AG04450 (cell line): Measurements from ENCODE around the gene ITGA11. TPM values are rescaled to one million over a fixed set of nuclear protein-coding genes. Genes with fewer than 3 reads are reported as not detected.

Source experiments
- CTCF ChIA-PET: fragments of 300-600, 350-600 bp; formaldehyde crosslinking; extraction: SDS; loops from one replicate; lab custom pipeline; 2022; ENCODE audit warnings: antibody characterized with exemption, inconsistent platforms; lab: Charles Lee
- POLR2A ChIA-PET: fragments of 350-600 bp; formaldehyde crosslinking; extraction: SDS; loops from one replicate; lab custom pipeline; 2021; ENCODE audit warnings: antibody characterized with exemption, inconsistent platforms; lab: Yijun Ruan, JAX
- DNase-seq: peaks from one replicate; pipeline ENCODE4 v3.0.0-alpha.2; 2011; ENCODE audit warnings: low read depth, low spot score
- H3K27ac ChIP-seq: one replicate; pipeline ENCODE4 v1.5.1; 2012; ENCODE audit warnings: low read depth, low read length, control low read depth
- H3K27me3 ChIP-seq: one replicate; pipeline ENCODE4 v1.6.0; 2012; ENCODE audit warnings: low read length; ENCODE audit not compliant: control insufficient read depth, insufficient read depth
- H3K4me3 ChIP-seq: 2 replicates; pipeline ENCODE4 v1.5.1; 2011; ENCODE audit warnings: mild to moderate bottlenecking, low read depth, low read length, control low read depth
- H3K9me3 ChIP-seq: 2 replicates; pipeline ENCODE4 v1.5.1; 2012; ENCODE audit warnings: low read length; ENCODE audit not compliant: control insufficient read depth, insufficient read depth
- polyA plus RNA-seq: library from polyadenylated mRNA; depleted of rRNA; stranded (reverse); fragments of >200 nt; gene quantifications from 2 replicates; pipeline ENCODE4 v1.2.3, GENCODE V29; 2011
- TF ChIP-seq, protein P1 (sequence below): IDR thresholded peaks from 2 replicates; pipeline ENCODE4 v1.5.1; 2011; ENCODE audit warnings: low read depth, low read length, control low read depth, inconsistent platforms

The ITGA11 gene
- polyA plus RNA-seq, 1 experiment, result 24.0 TPM

DNA sequence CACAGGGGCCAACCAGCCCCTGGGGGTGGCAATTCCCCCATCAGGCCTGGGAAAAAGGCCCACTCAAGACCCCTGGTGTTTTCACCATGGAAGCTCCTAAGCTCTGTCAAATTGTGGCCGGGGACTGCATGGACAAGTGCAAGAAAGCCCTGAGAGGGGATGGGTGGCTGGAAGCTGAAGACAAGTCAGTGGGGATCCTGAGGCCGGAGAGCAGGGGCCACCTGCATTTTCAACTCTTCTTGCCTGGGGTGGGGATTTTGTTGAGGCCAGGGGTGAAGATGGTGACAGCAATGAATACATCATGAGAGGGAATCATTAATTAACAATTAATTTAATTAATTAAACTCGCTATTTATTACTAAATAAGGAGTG lies 120.5 kb downstream of the ITGA11 start:
- CTCF ChIA-PET, result interaction anchor here (0.6 to 1.2 kb wide), 2 partner anchors 58 to 239 kb away, joined by 3 to 4 read pairs; no protein-coding TSS in a partner anchor
- no peak overlapping the region for H3K27ac ChIP-seq
- TF ChIP-seq, protein P1, sequence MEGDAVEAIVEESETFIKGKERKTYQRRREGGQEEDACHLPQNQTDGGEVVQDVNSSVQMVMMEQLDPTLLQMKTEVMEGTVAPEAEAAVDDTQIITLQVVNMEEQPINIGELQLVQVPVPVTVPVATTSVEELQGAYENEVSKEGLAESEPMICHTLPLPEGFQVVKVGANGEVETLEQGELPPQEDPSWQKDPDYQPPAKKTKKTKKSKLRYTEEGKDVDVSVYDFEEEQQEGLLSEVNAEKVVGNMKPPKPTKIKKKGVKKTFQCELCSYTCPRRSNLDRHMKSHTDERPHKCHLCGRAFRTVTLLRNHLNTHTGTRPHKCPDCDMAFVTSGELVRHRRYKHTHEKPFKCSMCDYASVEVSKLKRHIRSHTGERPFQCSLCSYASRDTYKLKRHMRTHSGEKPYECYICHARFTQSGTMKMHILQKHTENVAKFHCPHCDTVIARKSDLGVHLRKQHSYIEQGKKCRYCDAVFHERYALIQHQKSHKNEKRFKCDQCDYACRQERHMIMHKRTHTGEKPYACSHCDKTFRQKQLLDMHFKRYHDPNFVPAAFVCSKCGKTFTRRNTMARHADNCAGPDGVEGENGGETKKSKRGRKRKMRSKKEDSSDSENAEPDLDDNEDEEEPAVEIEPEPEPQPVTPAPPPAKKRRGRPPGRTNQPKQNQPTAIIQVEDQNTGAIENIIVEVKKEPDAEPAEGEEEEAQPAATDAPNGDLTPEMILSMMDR, result no peak
- H3K4me3 ChIP-seq, result no peak overlapping the region
- H3K9me3 ChIP-seq, result peaks cover 5% of the 10 kb centered on the region; the same call in 1 of the 2 replicates
- no peak for DNase-seq
- no peaks in the 10 kb centered on the region for H3K27me3 ChIP-seq
- POLR2A ChIA-PET, result no interaction called here

DNA sequence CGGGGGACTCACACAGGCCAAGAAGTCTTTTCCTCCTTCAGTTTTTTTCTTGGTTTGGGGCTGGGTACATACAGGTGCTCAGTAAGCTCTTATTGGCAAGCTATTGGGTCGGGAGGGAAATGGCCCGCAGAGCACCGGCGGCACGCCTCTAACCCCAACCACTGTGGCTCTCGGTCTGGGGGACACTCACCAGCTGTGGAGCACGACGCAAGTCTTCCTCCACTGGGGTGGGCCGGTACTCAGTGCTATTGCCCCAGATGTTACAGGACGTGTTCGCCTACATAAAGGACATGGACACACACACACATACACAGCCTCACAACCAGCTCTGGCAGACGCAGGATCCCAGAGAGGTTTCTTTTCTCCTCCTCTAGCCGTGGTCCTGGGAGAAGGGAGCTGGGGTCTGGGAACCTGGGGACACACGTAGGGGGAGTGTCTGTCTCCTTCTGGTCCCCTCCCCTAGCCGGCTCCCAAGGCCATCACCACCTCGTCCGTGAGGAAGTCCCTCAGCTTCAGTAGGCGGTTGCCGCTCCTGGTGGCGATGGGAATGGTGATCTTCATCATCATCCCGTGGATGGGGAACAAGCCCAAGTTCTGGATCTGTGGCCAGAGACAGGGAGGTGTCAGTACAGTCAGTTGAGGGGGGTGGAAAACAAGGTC lies 121.0 kb downstream of the ITGA11 start:
- TF ChIP-seq, protein P1, result no peak
- Histone ChIP-seq H3K4me3 (no peak overlapping the region), H3K9me3 (peaks cover 5% of the 10 kb centered on the region; the same call in 1 of the 2 replicates), H3K27ac (no peak overlapping the region), H3K27me3 (no peaks in the 10 kb centered on the region)
- no peak for DNase-seq
- ChIA-PET CTCF (interaction anchor here (0.6 to 1.2 kb wide), 2 partner anchors 58 to 239 kb away, joined by 3 to 4 read pairs; no protein-coding TSS in a partner anchor), POLR2A (no interaction called here)

DNA sequence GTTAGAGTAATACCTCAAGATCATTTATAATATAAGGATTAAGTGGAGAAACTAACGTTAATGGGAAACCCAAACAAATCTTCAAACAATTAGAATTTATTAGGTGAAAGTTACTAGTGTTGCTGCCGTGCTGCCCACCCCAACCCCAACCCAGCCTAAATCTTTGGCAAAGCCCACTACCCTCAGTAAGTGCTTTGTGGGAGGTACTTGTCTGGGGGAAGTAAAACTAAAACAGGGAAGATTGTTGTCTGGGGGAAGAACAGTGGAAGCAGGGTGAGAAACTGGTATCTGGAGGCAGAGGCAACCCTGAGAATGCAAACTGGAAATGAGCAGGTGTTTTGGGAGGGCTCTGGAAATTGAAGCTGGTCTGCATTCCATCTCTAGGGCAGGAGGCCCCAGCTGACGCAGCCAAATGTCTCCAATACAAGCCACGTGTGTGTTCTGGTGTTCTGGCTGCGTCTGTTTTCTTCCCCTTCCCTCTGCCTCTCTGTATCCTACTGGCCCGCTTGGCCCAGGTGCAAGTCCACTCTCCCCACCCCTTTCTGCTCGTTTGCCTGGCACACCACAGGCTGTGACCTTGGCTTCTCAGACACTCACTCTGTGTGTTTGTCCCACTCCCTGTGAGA lies 121.7 kb downstream of the ITGA11 start:
- Histone ChIP-seq H3K27ac (no peak overlapping the region), H3K27me3 (no peaks in the 10 kb centered on the region), H3K4me3 (no peak overlapping the region), H3K9me3 (peaks cover 5% of the 10 kb centered on the region; the same call in 1 of the 2 replicates)
- POLR2A ChIA-PET, result no interaction called here
- no peak for DNase-seq
- CTCF ChIA-PET, result interaction anchor here (0.6 to 2.0 kb wide), 3 partner anchors 57 to 240 kb away, joined by 3 to 7 read pairs (median 4); no protein-coding TSS in a partner anchor
- TF ChIP-seq, protein P1, result no peak

DNA sequence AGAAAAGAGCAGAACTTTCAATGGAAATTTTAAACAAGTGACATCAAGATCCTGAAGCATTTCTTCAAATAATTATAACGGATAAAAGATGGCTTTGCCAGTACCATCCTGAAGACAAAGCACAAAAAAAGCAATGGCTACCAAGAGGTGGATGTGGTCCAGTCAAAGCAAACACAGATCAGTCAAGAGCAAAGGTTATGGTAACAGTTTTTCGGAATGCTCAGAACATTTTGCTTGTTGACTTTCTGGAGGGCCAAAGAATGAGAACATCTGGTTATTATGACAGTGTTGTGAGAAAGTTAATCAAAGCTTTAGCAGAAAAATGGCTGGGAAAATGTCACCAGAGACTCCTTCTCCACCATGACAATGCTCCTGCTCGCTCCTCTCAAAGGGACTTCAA lies 122.9 kb downstream of the ITGA11 start:
- peaks cover 5% of the 10 kb centered on the region; the same call in 1 of the 2 replicates for H3K9me3 ChIP-seq
- CTCF ChIA-PET, result interaction anchor here (0.9 to 2.0 kb wide), 2 partner anchors 241 to 567 kb away, joined by 3 to 7 read pairs; no protein-coding TSS in a partner anchor

More for the DNA sequence above, 122.9 kb downstream of the ITGA11 start:
- POLR2A ChIA-PET, result interaction anchor here (1.2 to 1.3 kb wide), 2 partner anchors 38 to 133 kb away, joined by 3 read pairs; no protein-coding TSS in a partner anchor
- Histone ChIP-seq H3K4me3 (no peak overlapping the region), H3K27me3 (no peaks in the 10 kb centered on the region), H3K27ac (no peak overlapping the region)
- TF ChIP-seq, protein P1, result no peak
- DNase-seq, result no peak
